ENCODE results near the gene FADD.

GRCh38 chr11:70176940-70177689 lies 26.0 kb upstream of the FADD start:
- no peak for TF ChIP-seq JUN (IDR thresholded peaks at IDR 0.05; ENCODE audit: borderline replicate concordance, insufficient read depth, insufficient read length, low read depth)
- TF ChIP-seq, protein P1, sequence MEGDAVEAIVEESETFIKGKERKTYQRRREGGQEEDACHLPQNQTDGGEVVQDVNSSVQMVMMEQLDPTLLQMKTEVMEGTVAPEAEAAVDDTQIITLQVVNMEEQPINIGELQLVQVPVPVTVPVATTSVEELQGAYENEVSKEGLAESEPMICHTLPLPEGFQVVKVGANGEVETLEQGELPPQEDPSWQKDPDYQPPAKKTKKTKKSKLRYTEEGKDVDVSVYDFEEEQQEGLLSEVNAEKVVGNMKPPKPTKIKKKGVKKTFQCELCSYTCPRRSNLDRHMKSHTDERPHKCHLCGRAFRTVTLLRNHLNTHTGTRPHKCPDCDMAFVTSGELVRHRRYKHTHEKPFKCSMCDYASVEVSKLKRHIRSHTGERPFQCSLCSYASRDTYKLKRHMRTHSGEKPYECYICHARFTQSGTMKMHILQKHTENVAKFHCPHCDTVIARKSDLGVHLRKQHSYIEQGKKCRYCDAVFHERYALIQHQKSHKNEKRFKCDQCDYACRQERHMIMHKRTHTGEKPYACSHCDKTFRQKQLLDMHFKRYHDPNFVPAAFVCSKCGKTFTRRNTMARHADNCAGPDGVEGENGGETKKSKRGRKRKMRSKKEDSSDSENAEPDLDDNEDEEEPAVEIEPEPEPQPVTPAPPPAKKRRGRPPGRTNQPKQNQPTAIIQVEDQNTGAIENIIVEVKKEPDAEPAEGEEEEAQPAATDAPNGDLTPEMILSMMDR (IDR thresholded peaks at IDR 0.05; ENCODE audit: extremely low read depth in 1 of 2, insufficient read depth in 1 of 2, low read depth in 1 of 2, low read length in 2 of 2) = peak; percentile 69 to 70
- no peak for TF ChIP-seq POLR2A (IDR thresholded peaks at IDR 0.05; ENCODE audit: low read depth, low read length)
- no peak for TF ChIP-seq POLR2AphosphoS5 (IDR thresholded peaks at IDR 0.05; ENCODE audit: insufficient read depth, low read depth, low read length)

Measured in endothelial cell of umbilical vein (primary cell).